ENCODE data around the gene SLC25A21.

The SLC25A21 gene

GRCh38 chr14:36807727-36808126 lies 364.7 kb downstream of the SLC25A21 start:
- no peaks in the 10 kb centered on the region for H3K9me3 Mint-ChIP-seq
- intact Hi-C loops (cut with micrococcal nuclease): no loop called here

GRCh38 chr14:36805131-36805559 lies 367.3 kb downstream of the SLC25A21 start:
- H3K27me3 Mint-ChIP-seq: no peaks in the 10 kb centered on the region
- intact Hi-C loops (cut with micrococcal nuclease): no loop called here
- no peak overlapping the region for H3K4me3 Mint-ChIP-seq
- no peaks in the 10 kb centered on the region for H3K4me1 Mint-ChIP-seq (ENCODE audit: low read depth)
- no peak overlapping the region for H3K27ac Mint-ChIP-seq
- no peaks in the 10 kb centered on the region for H3K36me3 Mint-ChIP-seq (ENCODE audit: low read depth)
- H3K9me3 Mint-ChIP-seq: no peaks in the 10 kb centered on the region

More at GRCh38 chr14:36807727-36808126, 364.7 kb downstream of the SLC25A21 start:
- Mint-ChIP-seq H3K27me3 (no peaks in the 10 kb centered on the region), H3K4me1 (ENCODE audit: low read depth) (no peaks in the 10 kb centered on the region), H3K4me3 (no peak overlapping the region), H3K36me3 (ENCODE audit: low read depth) (no peaks in the 10 kb centered on the region), H3K27ac (no peak overlapping the region)

- Mint-ChIP-seq H3K9me3 (no peaks in the 10 kb centered on the region), H3K36me3 (ENCODE audit: low read depth) (no peaks in the 10 kb centered on the region), H3K4me1 (ENCODE audit: low read depth) (no peaks in the 10 kb centered on the region), H3K27me3 (no peaks in the 10 kb centered on the region), H3K4me3 (no peak overlapping the region), H3K27ac (no peak overlapping the region)
- intact Hi-C loops (cut with micrococcal nuclease): no loop called here
These were observed 374.8 kb downstream of the SLC25A21 start for GRCh38 chr14:36797634-36798033.

- Mint-ChIP-seq H3K36me3 (ENCODE audit: low read depth) (no peaks in the 10 kb centered on the region), H3K4me3 (no peak overlapping the region), H3K9me3 (no peaks in the 10 kb centered on the region), H3K4me1 (ENCODE audit: low read depth) (no peaks in the 10 kb centered on the region), H3K27ac (no peak overlapping the region), H3K27me3 (no peaks in the 10 kb centered on the region)
- intact Hi-C loops (cut with micrococcal nuclease): no loop called here
These were observed 381.0 kb downstream of the SLC25A21 start for GRCh38 chr14:36791402-36791801.

GRCh38 chr14:36785511-36785910 lies 386.9 kb downstream of the SLC25A21 start:
- Mint-ChIP-seq H3K4me1 (ENCODE audit: low read depth) (no peaks in the 10 kb centered on the region), H3K36me3 (ENCODE audit: low read depth) (no peaks in the 10 kb centered on the region), H3K27me3 (no peaks in the 10 kb centered on the region), H3K9me3 (peaks cover 18% of the 10 kb centered on the region), H3K27ac (no peak overlapping the region), H3K4me3 (no peak overlapping the region)
- intact Hi-C loops (cut with micrococcal nuclease): no loop called here

- Mint-ChIP-seq H3K36me3 (ENCODE audit: low read depth) (no peaks in the 10 kb centered on the region), H3K4me1 (ENCODE audit: low read depth) (no peaks in the 10 kb centered on the region), H3K4me3 (no peak overlapping the region), H3K27ac (no peak overlapping the region), H3K27me3 (no peaks in the 10 kb centered on the region), H3K9me3 (peaks cover 18% of the 10 kb centered on the region)
- intact Hi-C loops (cut with micrococcal nuclease): no loop called here
These were observed 387.9 kb downstream of the SLC25A21 start for GRCh38 chr14:36784541-36784940.

- no peak overlapping the region for H3K27ac Mint-ChIP-seq
- peaks cover 18% of the 10 kb centered on the region for H3K9me3 Mint-ChIP-seq
- H3K4me1 Mint-ChIP-seq (ENCODE audit: low read depth): no peaks in the 10 kb centered on the region
- H3K27me3 Mint-ChIP-seq: no peaks in the 10 kb centered on the region
- H3K36me3 Mint-ChIP-seq (ENCODE audit: low read depth): no peaks in the 10 kb centered on the region
- intact Hi-C loops (cut with micrococcal nuclease): no loop called here
- H3K4me3 Mint-ChIP-seq: no peak overlapping the region
These were observed 390.5 kb downstream of the SLC25A21 start for GRCh38 chr14:36781897-36782296.

GRCh38 chr14:36773558-36773957 lies 398.8 kb downstream of the SLC25A21 start:
- Mint-ChIP-seq H3K36me3 (ENCODE audit: low read depth) (no peaks in the 10 kb centered on the region), H3K4me3 (no peak overlapping the region), H3K27me3 (no peaks in the 10 kb centered on the region), H3K27ac (no peak overlapping the region), H3K4me1 (ENCODE audit: low read depth) (no peaks in the 10 kb centered on the region), H3K9me3 (peaks cover 15% of the 10 kb centered on the region)
- intact Hi-C loops (cut with micrococcal nuclease): no loop called here

- Mint-ChIP-seq H3K36me3 (ENCODE audit: low read depth) (no peaks in the 10 kb centered on the region), H3K27ac (no peak overlapping the region), H3K27me3 (no peaks in the 10 kb centered on the region), H3K4me1 (ENCODE audit: low read depth) (no peaks in the 10 kb centered on the region), H3K4me3 (no peak overlapping the region), H3K9me3 (peaks cover 15% of the 10 kb centered on the region)
- intact Hi-C loops (cut with micrococcal nuclease): no loop called here
These were observed 399.3 kb downstream of the SLC25A21 start for GRCh38 chr14:36773136-36773540.

GRCh38 chr14:36771028-36771640 lies 401.3 kb downstream of the SLC25A21 start:
- intact Hi-C loops (cut with micrococcal nuclease): no loop called here
- H3K27me3 Mint-ChIP-seq: no peaks in the 10 kb centered on the region
- H3K36me3 Mint-ChIP-seq (ENCODE audit: low read depth): no peaks in the 10 kb centered on the region
- no peaks in the 10 kb centered on the region for H3K4me1 Mint-ChIP-seq (ENCODE audit: low read depth)
- H3K4me3 Mint-ChIP-seq: no peak overlapping the region
- no peak overlapping the region for H3K27ac Mint-ChIP-seq
- H3K9me3 Mint-ChIP-seq: peaks cover 7% of the 10 kb centered on the region

- Mint-ChIP-seq H3K4me3 (no peak overlapping the region), H3K27me3 (no peaks in the 10 kb centered on the region), H3K4me1 (ENCODE audit: low read depth) (no peaks in the 10 kb centered on the region), H3K9me3 (no peaks in the 10 kb centered on the region), H3K27ac (no peak overlapping the region), H3K36me3 (ENCODE audit: low read depth) (no peaks in the 10 kb centered on the region)
- intact Hi-C loops (cut with micrococcal nuclease): no loop called here
These were observed 403.6 kb downstream of the SLC25A21 start for GRCh38 chr14:36768638-36769337.

- intact Hi-C loops (cut with micrococcal nuclease): no loop called here
- Mint-ChIP-seq H3K36me3 (ENCODE audit: low read depth) (no peaks in the 10 kb centered on the region), H3K4me3 (no peak overlapping the region), H3K27me3 (no peaks in the 10 kb centered on the region), H3K27ac (no peak overlapping the region), H3K4me1 (ENCODE audit: low read depth) (no peaks in the 10 kb centered on the region), H3K9me3 (no peaks in the 10 kb centered on the region)
These were observed 404.7 kb downstream of the SLC25A21 start for GRCh38 chr14:36767603-36768281.

GRCh38 chr14:36766974-36767373 lies 405.4 kb downstream of the SLC25A21 start:
- Mint-ChIP-seq H3K27me3 (no peaks in the 10 kb centered on the region), H3K4me1 (ENCODE audit: low read depth) (no peaks in the 10 kb centered on the region), H3K36me3 (ENCODE audit: low read depth) (no peaks in the 10 kb centered on the region), H3K27ac (no peak overlapping the region), H3K4me3 (no peak overlapping the region), H3K9me3 (no peaks in the 10 kb centered on the region)
- intact Hi-C loops (cut with micrococcal nuclease): no loop called here

- H3K9me3 Mint-ChIP-seq: peaks cover 11% of the 10 kb centered on the region
- no peak overlapping the region for H3K4me3 Mint-ChIP-seq
- no peaks in the 10 kb centered on the region for H3K4me1 Mint-ChIP-seq (ENCODE audit: low read depth)
- intact Hi-C loops (cut with micrococcal nuclease): no loop called here
- no peak overlapping the region for H3K27ac Mint-ChIP-seq
- H3K36me3 Mint-ChIP-seq (ENCODE audit: low read depth): no peaks in the 10 kb centered on the region
- H3K27me3 Mint-ChIP-seq: no peaks in the 10 kb centered on the region
These were observed 414.4 kb downstream of the SLC25A21 start for GRCh38 chr14:36757734-36758601.

All from dendritic cell treated with granulocyte-macrophage colony-stimulating factor and Interleukin-4, amounts not matched to agents 40 ng/mL and 50 ng/mL, for 4 days (primary cell).